NCI-H748 (cell line): ENCODE measurements around the gene GOT2.
"Not testable (repeated sequence)": the region's sequence is repeated elsewhere in the genome, so short reads cannot be mapped to it uniquely, and the experiment has no call there.

Experiments
- DNase-seq: peaks from one replicate; lab custom pipeline; 2025; ENCODE audit not compliant: unreplicated experiment; lab: John Stamatoyannopoulos, UW

Gene GOT2

DNA sequence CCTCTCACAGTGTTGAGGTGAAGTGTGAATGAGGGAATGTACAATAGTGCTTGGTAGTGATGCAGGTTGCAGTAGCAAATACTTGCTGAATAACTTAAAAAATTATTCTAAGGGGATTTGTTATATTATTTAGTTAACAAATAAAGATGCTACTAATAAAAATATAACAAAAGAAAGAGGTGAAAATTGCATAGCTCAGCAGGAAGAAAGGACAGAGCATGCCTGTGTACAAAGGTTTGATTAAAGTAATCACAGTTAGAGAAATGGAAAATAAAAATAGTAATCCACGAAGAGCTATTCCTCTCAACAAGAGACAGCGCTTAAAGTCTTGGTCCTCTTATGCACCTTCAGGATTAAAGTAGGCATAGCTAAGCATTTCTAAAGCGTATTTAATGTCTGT is 11.0 kb downstream of the GOT2 start:
- DNase-seq = no peak

DNA sequence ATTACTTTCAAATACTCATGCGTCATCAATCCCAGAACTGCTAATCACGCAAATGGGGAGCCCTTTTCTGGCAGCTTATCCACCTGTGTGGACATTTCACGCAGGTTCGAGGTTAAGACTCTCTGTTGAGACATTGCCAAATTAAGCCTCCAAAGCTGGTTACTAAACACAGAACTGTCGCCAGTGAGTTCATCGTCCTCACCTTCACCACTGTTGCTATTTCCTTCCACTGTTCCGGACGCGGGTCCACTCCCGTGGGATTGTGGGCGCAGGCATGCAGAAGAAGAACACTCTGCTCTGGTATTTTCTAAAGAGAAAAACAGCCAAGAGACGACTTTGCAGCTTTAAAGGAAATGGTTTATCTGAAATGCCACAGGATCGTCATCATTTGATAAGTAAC is 16.1 kb downstream of the GOT2 start:
- no peak for DNase-seq

DNA sequence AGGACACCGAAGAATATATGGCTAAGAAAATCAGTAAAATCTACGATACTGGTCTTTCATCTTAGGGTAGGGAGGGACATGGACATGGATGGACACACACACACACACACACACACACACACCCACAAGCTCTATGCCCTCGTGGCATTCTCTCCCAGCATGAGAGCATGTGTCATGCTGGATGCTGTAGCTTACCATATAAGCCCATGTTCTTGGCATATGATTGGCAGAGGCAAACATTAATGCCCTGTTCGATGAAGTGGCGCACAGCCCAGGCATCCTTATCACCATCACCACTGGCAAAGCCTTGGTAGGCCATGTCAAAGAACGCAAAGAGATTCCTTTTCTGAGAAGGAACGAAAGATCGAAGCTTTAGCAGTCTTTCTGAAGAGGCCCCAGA is 17.6 kb downstream of the GOT2 start:
- no peak for DNase-seq

DNA sequence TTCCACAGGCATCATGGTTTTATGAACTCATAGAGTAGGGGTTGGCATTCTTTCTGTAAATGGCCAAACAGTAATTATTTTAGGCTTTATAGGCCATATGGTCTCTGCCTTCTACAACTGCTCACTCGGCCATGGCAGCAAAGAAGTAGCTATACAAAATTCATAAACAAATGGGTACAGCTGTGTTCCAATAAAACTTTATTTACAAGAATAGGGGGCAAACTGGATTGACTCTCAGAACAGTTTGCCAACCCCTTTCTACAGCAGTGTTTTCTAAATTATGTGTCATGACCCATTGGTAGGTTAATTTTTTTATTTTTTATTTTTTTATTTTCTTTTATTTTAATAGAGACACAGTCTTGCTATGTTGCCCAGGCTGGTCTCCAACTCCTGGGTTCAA is 20.4 kb downstream of the GOT2 start:
- DNase-seq = no peak

DNA sequence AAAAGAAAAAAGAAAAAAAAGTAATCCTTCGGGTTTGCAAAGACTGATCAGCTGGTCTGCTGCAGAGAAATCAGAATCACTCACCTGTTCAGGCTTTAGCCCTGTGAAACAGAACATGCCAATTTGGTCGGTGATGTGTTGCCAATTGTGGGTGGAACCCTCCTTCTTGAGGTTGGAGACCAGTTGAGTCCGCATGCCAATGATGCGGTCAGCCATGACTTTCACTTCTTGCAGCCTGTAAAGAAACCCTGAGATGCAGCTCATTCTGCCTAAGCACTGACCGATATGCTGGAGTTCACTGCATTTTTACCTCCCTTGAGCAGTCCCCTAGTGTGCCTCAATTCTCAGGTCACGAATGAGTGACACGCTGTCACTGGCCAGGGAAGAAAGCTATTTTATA is 24.8 kb downstream of the GOT2 start:
- no peak for DNase-seq

DNA sequence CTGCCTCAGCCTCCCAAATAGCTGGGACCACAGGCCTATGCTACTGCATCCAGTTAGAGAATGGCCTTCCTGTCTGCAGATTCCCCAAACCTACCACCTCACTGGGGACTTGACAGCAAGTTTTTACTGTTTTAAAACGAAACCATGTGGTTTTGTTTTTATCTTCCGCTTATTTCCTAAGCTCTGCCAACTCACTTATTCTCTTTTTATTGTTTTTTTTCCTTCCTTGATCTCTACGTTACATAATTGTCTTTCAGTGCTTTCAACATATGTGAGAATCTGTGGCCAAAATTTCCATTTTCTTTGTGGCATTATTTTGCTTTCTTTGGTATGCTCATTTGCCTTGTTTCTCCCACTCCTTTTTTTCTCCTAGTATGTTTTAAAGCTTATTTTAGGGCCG is 35.0 kb downstream of the GOT2 start:
- no peak for DNase-seq

DNA sequence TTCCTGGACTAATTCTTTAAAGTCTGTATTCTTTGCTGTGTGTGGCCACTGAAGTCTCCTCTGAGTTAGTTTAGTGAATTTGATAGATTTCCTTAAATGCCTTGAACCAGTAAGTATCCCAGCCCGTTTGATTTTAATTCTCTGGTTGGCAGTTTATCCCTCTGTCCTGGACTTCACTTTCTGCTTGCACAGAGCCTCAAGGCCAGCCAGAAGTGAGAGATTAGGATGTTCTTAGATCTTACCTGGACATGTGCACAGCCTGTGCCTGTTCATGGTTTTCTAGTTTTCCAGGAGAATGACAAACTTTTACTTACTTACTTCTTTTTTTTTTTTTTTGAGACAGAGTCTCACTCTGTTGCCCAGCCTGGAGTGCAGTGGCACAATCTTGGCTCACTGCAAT is 38.7 kb downstream of the GOT2 start:
- DNase-seq = no peak

DNA sequence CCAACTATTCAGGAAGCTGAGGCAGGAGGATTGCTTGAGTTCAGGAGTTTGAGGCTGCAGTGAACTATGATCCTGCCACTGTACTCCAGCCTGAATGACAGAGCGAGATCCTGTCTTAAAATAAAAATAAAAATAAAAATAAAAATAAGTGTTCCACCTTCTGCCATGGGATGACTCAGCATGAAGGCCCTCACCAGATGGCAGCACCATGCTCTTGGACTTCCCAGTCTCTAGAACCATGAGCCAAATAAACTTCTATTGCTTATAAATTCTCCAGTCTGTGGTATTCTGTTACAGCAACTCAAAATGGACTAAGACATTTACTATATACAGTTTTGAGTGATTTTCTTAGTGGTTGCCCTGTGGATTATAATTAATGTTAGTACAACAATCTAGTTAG is 41.7 kb downstream of the GOT2 start:
- no peak for DNase-seq

DNA sequence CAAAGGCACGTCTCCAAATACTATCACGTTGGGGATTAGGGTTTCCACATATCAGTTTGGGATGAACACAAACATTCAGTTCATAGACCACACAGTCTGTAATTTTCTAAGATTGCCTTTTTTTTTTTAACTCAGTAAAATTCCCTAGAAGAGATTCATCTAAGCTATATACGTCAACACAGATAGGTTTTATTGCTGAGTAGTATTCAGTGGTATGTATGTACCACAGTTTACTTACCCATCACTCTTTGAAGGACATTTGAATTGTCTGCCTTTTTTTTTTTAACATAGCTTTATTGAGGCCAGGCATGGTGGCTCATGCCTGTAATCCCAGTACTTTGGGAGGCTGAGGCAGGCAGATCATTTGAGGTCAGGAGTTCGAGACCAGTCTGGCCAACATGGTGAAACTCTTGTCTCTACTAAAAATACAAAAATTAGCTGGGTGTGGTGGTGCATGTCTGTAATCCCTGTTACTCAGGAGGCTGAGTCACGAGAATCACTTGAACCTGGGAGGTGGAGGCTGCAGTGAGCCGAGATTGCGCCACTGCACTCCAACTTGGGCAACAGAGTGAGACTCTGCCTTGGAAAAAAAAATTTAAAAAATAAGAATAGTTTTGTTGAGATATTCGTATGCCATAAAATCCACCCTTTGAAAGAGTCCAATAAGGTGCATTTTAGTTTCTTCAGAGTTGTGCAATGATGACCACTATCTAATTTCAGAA is 47.0 kb downstream of the GOT2 start:
- not testable (repeated sequence) for DNase-seq

DNA sequence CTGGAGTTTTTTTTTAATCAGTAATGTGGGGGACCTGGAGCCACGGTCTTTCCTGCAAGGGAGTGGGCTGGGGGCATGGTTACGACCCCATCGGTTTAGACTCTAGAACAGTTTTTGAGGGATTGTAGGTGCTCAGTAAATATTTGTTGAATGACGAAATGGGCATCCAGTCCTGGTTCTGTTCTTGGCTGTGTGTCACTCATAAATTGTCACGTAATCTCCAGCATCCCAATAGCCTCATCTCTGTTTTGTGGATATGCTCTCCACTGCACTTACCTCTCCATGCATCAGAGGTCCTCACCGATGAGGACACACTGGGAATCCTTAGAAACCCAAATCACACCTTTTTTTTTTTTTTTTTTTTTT is 49.0 kb downstream of the GOT2 start:
- DNase-seq = no peak

DNA sequence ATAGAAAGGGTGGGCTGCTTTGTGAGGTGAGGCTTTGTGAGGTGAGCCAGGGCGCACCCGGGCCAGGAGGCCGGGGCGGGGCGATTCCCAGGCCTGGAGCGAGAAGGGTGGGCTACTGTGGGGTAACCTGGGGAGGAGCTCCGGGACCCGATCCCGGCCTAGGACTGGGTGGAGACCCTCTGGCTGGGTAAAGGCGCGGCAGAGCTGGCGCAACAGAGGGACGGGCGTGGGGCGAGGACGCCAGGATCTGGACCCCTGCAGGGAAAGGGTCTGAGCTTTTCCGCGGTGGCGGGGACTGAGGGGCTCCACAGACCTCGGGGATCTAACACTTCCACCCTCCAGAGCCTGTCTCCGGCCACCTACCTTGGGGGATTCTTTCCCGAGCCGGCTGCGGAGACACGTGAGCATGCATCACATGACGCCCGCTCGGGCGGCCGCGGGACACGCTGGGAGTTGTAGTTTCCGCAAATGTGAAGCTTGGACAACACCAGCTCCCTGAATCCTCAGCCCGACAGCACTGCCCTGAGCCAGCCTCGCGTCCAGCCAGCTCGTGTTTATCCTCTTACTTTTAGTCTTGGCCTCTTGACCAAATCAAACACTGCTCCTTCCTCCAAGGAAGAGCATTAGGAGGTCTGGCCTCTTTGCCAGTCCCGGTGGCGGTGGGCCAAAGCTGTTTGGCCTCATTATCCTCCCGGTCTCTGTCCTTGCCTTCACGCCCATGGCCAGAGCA is 49.6 kb downstream of the GOT2 start, which contains the start of gene SLC38A7:
Gene SLC38A7 (minus strand): TSS at position 417 of the 730 bp plus-strand sequence. CDS start 4,644 bp downstream, outside the sequence.
- peak; percentile 69 for DNase-seq

DNA sequence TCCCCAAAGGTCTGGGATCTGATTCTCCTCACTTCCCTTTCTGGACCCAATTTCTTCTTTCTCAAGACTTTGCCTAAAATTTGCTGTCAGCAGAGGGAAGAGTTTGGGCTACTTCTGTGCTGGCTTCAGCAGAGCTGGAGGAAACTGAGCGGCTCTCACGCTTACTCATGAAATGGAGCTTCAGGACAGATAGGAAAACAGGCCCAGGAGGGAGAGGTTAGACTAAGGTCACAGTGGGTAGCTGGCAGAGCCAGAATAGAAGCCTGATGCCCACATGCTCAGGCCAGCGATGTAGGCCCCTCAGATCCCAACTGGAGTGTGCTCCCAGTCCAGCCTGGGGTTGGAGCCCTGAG is 50.1 kb downstream of the GOT2 start:
- no peak for DNase-seq

DNA sequence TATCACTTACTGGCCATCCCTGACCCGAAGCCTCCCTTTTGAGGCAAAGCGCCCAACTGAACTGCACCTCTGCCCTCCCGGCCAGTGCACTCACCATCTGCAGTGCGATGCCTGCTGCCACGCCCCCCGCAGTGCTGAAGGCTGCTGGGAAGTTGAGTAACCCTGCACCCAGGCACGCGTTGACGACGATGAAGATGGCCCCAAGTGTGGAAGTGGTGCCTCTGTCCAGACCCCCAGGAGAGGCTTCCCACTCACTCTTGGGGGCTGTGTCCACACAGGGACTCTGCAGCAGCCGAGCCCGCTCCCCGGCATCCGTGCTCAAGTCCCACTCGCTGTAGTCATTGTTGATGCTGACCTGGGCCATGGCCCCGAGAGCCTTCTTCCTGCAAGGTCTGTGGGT is 54.4 kb downstream of the GOT2 start:
- no peak for DNase-seq

DNA sequence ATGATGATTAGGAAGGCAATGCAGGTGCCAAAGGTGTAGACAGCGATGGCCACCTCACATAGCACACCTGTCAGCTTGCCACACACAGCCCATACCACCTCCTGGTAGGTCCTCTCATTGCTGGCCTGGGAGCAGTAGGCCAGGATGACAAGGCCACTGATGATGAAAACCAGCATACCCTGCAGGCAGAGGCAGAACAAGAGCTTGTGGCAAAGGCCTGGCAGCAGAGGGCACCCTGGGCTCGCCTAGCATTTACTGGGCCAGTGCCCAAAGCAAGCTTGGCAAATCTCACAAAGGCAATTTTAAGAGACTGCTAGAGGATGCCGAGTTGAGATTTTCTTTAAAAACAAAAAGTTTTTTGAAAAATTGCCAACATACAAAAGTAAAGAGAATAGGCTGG is 55.4 kb downstream of the GOT2 start:
- no peak for DNase-seq

DNA sequence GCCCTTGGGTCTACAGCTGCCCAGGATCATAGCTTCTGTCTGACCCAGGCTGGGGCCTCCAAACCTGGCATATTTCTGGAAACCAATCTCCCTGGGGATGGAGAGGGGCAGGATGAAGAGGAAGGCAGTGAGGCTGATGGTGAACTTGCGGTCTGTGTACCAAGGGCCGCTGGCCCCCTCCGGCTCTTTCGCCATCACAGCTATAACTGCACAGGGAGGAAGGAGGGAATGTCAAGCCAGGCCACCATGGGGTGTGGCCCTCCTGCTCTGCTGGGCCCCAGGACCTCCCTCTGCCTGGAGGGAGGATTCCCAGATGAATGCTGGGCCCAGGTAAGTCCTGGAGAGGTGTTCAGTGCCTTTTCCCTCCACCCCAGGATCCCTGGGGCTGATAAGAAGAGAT is 55.8 kb downstream of the GOT2 start:
- DNase-seq = no peak

DNA sequence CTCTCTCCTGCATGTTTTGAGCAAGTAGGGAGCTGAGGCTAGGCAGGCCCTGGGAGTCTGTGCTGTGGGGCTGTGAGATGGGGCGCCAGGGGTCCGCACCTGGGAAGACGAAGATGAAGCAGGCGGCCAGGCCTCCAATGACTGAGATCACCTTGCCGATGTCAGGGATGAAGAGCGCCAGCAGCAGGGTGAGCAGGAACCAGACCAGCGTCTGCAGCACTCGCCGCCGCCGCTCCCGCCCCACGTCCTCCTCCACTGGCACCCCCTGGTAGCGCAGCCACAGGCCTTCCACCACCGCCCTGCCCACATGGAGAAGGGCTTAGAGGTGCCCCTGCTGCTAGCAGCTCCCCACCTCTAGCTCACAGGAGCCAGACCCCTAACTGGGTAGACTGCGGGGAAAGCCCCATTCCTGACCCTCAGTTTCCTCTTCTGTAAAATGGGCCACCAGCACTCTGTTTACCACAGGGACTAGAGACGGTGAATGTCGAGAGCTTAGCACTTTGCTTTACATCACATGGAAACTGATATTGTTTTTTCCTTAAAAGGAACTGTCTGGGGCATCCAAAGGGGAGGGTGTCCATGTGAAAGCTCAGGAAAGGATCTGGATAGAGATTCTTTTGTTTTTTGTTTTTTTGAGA is 63.1 kb downstream of the GOT2 start:
- DNase-seq = no peak

DNA sequence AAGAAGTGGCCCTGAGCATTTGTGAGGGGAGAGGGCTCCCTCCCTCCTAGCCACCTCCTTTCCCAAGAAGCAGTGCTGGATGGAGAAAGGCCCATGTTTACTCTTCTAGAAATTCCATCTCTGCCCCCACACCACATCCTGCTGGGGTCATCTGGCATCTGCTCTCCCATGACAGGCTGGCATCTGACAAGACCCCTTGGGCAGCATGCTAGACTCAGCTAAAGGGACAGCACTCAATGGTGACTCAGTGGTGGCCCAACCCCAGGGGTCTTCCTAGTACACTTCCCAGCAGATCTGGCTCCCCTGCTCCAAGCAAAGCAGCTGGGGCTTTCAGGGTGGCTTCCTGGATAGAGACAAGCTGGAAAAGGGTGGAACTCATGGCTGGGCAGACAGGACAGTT is 63.9 kb downstream of the GOT2 start:
- DNase-seq = no peak

DNA sequence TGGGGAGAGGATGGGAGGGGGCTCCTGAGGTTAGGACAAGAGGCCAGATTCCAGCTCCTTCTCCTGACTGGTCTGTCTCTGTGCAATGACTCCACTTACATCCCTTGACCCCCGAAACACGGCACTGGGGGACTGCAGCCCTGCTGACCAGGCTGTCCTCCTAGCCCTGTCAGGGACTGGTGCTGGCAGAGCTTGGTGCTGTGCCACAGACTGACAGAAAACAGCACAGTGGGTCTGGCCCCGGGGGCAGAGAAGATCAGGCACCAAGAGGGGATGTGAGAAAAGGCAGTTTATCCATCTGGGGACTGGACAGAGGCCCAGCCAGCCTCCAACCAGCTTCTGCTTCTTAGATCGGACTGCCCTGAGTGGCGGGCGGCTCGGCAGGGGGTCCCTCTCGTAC is 68.9 kb downstream of the GOT2 start:
- DNase-seq = no peak

DNA sequence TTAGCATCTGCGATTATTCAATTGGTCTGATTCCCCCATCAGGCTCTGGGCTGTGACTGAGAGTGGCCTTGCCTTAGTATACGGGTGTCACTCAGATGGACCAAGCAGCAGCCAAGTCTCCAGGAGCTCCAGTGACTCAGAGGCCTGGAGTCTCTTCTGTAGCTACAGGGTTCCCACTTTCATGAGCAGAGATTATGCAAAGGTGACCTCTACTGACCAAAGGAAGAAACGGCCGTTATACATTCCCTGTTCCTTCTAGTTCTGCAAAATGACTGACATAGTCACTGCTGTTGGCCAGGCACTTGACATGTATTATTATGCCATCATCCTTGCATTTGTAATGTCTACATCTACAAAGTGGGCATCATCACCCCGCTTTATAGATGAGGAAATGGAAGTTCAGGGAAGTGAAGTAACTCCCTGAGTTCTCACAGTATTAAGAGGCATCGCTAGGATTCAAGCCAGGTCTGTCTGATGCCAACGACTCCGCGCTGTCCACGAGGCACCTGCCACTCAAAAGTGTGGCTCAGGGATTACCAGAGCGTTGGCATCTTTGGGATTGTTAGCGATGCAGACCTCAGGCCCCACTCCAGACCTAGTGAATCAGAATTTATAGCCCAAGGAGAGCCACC is 72.8 kb downstream of the GOT2 start:
- peak; percentile 63 for DNase-seq

DNA sequence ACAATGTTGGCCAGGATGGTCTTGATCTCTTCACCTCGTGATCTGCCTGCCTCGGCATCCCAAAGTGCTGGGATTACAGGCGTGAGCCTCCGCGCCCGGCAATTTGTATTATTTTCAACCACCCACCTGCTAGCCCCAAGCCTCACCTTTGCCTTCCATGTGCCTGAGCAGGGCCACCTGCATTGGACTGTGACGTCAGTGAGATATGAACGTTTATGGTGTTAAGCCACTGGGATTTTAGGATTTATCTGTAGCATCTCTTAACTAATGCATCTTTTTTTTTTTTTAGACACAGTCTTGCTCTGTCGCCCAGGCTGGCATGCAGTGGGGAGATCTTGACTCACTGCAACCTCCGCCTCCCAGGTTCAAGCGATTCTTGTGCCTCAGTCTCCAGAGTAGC is 74.2 kb downstream of the GOT2 start:
- DNase-seq = not testable (repeated sequence)

DNA sequence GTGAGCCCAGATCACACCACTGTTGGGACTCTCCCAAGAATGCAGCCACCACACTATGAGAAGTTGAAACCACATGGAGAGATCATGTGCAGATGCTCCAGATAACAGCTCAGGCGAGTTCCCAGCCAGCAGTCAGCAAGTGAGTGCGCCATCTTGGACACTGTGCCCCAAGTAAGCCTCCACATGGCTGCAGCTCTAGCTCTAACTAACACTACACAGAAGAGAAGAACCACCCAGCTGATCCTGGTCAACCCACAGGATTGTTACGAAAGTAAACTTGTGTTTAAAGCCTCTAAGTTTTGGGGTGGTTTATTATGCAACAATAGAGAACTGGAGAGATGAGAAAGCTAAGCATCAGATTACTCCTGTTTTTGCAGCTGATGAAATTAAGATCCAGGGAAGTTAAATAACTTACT is 75.3 kb downstream of the GOT2 start:
- no peak for DNase-seq
